H1 (cell line): Measurements from ENCODE around the gene PMFBP1. TPM values are rescaled to one million over a fixed set of nuclear protein-coding genes. Genes with fewer than 3 reads are reported as not detected.

Experiments
- CHD7 ChIP-seq: fragments of 300-600 bp; sonication (generic); IDR thresholded peaks from 2 replicates; pipeline ENCODE4 v1.7.1; 2012; ENCODE audit warnings: low read length, moderate library complexity, mild to moderate bottlenecking, inconsistent platforms; ENCODE audit not compliant: insufficient replicate concordance
- polyA plus RNA-seq, 7 experiments: library from polyadenylated mRNA; depleted of rRNA in 3 of 7; stranded (reverse) in 5 of 7; unstranded in 2 of 7; fragments of >200 nt in 5 of 7; fragments of 200-250 nt in 2 of 7; gene quantifications; 1 replicate in 5 of 7; 2 replicates in 1 of 7; 4 replicates in 1 of 7; pipeline versions ENCODE4 v1.2.1 to v1.2.3, GENCODE V29; 2011 to 2013; ENCODE audit warnings: missing spikeins in 2 of 7, mixed read lengths in 2 of 7
- total RNA-seq: library from RNA; stranded (reverse); fragmentation: NEBNext Ultra II Directional; extraction: Animal tissue kit (Norgen Biotek cat#: 25700); gene quantifications from 2 replicates; pipeline ENCODE4 v1.2.1, GENCODE V29; 2021

The PMFBP1 gene
- total and polyA plus RNA-seq, 2 of the 8 experiments (the other 6 are each of a cell fraction or from before 2014, with no cell fraction given), result 0.32 to 1.6 TPM

DNA sequence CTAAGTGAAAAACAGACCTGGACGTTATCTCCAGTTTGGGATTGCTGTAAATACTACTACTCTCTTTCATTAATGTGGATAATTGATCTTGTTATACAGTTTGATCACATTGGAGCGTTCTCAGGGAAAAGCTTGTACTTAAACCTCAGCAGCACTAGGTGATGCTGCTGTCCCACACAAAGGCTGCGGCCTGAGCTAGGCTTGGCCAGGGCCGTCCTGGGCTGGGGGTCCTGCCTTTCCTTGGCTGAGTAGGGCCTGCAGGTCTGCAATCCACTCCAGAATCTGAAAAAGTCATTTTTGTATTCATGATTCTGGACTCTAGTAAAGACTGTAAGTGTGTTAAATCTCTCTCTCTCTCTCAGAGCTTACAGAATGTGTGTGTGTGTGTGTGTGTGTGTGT, 23.7 kb upstream of the PMFBP1 start (continued):
- TF ChIP-seq CHD7, result no peak
